ENCODE measurements around the gene CDH15. TPM values are rescaled to one million over a fixed set of nuclear protein-coding genes. Genes with fewer than 3 reads are reported as not detected.

CDH15 gene
- total and polyA plus RNA-seq, 2 of the 13 experiments (the other 11 are each of a cell fraction or from before 2014, with no cell fraction given), result 0.74 to 2.2 TPM

DNA sequence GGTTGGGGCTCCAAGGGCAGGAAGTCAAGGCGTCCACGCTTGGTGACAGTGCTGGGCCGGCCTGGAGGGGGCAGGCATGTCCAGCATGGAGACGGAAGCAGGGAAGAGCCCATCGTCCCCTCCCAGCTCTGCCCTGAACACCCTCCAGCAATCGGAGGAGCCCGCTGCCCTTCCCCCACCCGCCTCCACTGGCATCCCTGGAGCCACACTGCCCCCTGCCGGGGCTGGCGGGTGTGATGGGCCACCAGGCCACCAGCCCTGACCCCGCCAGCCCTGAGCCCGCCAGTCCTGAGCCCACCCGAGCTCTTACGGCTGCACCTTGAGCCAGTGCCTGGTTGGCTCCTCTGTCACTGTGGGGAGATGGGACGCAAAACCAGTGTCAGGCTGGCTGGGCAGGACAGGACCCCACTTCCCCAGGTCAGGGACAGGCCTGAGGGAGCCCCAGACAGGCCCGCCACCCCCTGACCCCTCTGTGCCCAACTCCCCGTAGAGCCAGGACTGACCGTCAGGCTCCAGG is 4.1 kb upstream of the CDH15 start (continued):
- TF ChIP-seq, protein P1, sequence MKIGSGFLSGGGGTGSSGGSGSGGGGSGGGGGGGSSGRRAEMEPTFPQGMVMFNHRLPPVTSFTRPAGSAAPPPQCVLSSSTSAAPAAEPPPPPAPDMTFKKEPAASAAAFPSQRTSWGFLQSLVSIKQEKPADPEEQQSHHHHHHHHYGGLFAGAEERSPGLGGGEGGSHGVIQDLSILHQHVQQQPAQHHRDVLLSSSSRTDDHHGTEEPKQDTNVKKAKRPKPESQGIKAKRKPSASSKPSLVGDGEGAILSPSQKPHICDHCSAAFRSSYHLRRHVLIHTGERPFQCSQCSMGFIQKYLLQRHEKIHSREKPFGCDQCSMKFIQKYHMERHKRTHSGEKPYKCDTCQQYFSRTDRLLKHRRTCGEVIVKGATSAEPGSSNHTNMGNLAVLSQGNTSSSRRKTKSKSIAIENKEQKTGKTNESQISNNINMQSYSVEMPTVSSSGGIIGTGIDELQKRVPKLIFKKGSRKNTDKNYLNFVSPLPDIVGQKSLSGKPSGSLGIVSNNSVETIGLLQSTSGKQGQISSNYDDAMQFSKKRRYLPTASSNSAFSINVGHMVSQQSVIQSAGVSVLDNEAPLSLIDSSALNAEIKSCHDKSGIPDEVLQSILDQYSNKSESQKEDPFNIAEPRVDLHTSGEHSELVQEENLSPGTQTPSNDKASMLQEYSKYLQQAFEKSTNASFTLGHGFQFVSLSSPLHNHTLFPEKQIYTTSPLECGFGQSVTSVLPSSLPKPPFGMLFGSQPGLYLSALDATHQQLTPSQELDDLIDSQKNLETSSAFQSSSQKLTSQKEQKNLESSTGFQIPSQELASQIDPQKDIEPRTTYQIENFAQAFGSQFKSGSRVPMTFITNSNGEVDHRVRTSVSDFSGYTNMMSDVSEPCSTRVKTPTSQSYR (CRISPR knock-in tag; IDR thresholded peaks at IDR 0.05; ENCODE audit: borderline replicate concordance), result peak; percentile 100
- TF ChIP-seq ZNF547 (CRISPR knock-in tag; IDR thresholded peaks at IDR 0.05) (peak; percentile 86), ZNF737 (CRISPR knock-in tag; IDR thresholded peaks at IDR 0.05; ENCODE audit: borderline replicate concordance) (no peak), KLF11 (CRISPR knock-in tag; IDR thresholded peaks at IDR 0.05) (peak; percentile 91; the same call in 1 of the 2 replicates), ZNF484 (CRISPR knock-in tag; IDR thresholded peaks at IDR 0.05; ENCODE audit: borderline replicate concordance, low read depth) (no peak), ERF (CRISPR knock-in tag; IDR thresholded peaks at IDR 0.05) (peak; percentile 91), MEIS1 (CRISPR knock-in tag; IDR thresholded peaks at IDR 0.05; ENCODE audit: borderline replicate concordance) (peak; percentile 84; the same call in 1 of the 2 replicates), PPARG (CRISPR knock-in tag; conservative IDR thresholded peaks at IDR 0.05) (0 out of 2 replicates have a peak, but pooled peaks have one; percentile 38)
- TF ChIP-seq, protein P2, sequence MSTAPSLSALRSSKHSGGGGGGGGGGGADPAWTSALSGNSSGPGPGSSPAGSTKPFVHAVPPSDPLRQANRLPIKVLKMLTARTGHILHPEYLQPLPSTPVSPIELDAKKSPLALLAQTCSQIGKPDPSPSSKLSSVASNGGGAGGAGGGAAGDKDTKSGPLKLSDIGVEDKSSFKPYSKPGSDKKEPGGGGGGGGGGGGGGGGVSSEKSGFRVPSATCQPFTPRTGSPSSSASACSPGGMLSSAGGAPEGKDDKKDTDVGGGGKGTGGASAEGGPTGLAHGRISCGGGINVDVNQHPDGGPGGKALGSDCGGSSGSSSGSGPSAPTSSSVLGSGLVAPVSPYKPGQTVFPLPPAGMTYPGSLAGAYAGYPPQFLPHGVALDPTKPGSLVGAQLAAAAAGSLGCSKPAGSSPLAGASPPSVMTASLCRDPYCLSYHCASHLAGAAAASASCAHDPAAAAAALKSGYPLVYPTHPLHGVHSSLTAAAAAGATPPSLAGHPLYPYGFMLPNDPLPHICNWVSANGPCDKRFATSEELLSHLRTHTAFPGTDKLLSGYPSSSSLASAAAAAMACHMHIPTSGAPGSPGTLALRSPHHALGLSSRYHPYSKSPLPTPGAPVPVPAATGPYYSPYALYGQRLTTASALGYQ (CRISPR knock-in tag; IDR thresholded peaks at IDR 0.05), result no peak; the same call in 1 of the 2 replicates
- TF ChIP-seq, protein P3, sequence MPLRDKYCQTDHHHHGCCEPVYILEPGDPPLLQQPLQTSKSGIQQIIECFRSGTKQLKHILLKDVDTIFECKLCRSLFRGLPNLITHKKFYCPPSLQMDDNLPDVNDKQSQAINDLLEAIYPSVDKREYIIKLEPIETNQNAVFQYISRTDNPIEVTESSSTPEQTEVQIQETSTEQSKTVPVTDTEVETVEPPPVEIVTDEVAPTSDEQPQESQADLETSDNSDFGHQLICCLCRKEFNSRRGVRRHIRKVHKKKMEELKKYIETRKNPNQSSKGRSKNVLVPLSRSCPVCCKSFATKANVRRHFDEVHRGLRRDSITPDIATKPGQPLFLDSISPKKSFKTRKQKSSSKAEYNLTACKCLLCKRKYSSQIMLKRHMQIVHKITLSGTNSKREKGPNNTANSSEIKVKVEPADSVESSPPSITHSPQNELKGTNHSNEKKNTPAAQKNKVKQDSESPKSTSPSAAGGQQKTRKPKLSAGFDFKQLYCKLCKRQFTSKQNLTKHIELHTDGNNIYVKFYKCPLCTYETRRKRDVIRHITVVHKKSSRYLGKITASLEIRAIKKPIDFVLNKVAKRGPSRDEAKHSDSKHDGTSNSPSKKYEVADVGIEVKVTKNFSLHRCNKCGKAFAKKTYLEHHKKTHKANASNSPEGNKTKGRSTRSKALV (CRISPR knock-in tag; IDR thresholded peaks at IDR 0.05), result peak; percentile 80; the same call in 1 of the 2 replicates
- TF ChIP-seq, protein P4, sequence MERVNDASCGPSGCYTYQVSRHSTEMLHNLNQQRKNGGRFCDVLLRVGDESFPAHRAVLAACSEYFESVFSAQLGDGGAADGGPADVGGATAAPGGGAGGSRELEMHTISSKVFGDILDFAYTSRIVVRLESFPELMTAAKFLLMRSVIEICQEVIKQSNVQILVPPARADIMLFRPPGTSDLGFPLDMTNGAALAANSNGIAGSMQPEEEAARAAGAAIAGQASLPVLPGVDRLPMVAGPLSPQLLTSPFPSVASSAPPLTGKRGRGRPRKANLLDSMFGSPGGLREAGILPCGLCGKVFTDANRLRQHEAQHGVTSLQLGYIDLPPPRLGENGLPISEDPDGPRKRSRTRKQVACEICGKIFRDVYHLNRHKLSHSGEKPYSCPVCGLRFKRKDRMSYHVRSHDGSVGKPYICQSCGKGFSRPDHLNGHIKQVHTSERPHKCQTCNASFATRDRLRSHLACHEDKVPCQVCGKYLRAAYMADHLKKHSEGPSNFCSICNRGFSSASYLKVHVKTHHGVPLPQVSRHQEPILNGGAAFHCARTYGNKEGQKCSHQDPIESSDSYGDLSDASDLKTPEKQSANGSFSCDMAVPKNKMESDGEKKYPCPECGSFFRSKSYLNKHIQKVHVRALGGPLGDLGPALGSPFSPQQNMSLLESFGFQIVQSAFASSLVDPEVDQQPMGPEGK (CRISPR knock-in tag; IDR thresholded peaks at IDR 0.05), result peak; percentile 93
- TF ChIP-seq, protein P5, sequence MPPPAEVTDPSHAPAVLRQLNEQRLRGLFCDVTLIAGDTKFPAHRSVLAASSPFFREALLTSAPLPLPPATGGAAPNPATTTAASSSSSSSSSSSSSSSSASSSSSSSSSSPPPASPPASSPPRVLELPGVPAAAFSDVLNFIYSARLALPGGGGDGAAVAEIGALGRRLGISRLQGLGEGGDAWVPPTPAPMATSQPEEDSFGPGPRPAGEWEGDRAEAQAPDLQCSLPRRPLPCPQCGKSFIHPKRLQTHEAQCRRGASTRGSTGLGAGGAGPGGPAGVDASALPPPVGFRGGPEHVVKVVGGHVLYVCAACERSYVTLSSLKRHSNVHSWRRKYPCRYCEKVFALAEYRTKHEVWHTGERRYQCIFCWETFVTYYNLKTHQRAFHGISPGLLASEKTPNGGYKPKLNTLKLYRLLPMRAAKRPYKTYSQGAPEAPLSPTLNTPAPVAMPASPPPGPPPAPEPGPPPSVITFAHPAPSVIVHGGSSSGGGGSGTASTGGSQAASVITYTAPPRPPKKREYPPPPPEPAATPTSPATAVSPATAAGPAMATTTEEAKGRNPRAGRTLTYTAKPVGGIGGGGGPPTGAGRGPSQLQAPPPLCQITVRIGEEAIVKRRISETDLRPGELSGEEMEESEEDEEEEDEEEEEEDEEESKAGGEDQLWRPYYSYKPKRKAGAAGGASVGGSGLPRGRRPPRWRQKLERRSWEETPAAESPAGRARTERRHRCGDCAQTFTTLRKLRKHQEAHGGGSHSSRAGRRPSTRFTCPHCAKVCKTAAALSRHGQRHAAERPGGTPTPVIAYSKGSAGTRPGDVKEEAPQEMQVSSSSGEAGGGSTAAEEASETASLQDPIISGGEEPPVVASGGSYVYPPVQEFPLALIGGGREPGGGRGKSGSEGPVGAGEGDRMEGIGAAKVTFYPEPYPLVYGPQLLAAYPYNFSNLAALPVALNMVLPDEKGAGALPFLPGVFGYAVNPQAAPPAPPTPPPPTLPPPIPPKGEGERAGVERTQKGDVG (CRISPR knock-in tag; IDR thresholded peaks at IDR 0.05; ENCODE audit: borderline replicate concordance), result peak; percentile 84
- TF ChIP-seq, protein P6, sequence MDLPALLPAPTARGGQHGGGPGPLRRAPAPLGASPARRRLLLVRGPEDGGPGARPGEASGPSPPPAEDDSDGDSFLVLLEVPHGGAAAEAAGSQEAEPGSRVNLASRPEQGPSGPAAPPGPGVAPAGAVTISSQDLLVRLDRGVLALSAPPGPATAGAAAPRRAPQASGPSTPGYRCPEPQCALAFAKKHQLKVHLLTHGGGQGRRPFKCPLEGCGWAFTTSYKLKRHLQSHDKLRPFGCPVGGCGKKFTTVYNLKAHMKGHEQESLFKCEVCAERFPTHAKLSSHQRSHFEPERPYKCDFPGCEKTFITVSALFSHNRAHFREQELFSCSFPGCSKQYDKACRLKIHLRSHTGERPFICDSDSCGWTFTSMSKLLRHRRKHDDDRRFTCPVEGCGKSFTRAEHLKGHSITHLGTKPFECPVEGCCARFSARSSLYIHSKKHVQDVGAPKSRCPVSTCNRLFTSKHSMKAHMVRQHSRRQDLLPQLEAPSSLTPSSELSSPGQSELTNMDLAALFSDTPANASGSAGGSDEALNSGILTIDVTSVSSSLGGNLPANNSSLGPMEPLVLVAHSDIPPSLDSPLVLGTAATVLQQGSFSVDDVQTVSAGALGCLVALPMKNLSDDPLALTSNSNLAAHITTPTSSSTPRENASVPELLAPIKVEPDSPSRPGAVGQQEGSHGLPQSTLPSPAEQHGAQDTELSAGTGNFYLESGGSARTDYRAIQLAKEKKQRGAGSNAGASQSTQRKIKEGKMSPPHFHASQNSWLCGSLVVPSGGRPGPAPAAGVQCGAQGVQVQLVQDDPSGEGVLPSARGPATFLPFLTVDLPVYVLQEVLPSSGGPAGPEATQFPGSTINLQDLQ (CRISPR knock-in tag; IDR thresholded peaks at IDR 0.05), result no peak
